GM21367 (cell line): ENCODE data around the gene PLEKHA7.
"Not testable (repeated sequence)": the region's sequence is repeated elsewhere in the genome, so short reads cannot be mapped to it uniquely, and the experiment has no call there.

ENCODE experiments used
- ATAC-seq: cut with Tn5 transposase; IDR thresholded peaks from one replicate; pipeline ENCODE4 v1.9.1; 2021; ENCODE audit not compliant: unreplicated experiment

PLEKHA7 gene

DNA sequence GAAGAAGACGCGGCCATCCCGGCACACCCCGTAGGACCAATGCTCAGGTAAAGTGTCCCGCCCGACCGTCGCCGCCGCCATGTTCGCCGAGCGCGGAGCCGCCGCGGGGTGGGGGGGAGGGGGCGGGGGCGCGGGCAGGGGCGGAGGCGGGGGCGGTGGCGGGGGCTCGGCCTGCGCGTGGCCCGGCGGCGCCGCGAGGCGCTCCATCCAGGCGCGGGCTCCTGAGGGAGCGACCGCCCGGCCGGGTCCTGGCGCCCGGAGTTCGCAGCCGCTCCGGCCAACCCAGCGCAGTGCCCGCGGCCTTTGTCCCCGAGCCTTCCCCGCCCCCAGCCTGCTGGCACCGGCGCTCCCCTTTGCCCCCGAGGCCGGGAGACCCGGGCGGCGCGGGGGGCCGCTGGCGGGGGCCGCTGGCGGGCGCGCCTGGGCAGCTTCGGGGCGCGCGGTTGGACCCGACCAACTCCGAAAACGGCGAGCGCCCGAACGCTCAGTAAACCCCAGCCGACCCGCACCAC, at the start of gene PLEKHA7:
PLEKHA7 (minus strand) TSS at position 94 of the 512 bp plus-strand sequence; CDS start at position 81, 13 bp downstream.
- ATAC-seq: no peak

DNA sequence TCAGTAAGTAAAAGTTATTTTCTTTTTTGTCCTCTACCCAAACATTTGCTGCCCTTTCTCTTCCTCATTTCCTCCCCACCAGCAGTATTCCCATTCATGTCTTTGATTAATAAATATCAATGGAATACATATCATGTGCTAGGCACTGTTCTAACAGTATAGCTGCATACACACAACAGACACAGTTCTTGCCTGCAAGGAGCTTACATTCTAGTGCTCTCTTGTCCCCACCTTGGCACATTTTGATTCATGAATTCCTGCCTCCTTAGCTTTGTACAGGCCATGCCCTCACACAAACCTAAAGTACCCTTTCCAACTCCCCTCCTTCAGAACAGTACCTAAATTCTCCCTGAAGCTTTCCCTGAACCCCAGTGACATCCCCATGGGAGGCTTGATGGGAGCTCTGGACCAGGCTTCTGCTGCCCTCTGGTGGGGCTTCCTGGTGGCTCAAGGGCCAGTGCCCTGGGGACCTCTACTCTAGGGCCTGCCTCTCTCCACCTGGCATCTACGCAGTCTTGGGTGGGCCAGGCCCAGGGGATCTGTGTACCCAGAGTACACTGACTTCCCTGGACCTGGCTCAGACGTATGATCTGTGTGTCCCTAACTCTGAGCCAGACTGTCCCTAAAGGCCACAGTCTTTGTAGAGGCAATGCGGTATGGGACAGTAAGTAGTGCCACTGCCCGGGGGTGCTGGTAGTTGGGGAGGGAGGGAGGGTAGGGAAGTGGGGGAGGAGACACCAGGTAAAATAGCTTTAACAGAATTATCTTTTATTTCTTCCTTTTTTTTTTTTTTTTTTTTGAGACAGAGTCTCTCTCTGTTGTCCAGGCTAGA, 49.2 kb upstream of the PLEKHA7 start:
- ATAC-seq: no peak

DNA sequence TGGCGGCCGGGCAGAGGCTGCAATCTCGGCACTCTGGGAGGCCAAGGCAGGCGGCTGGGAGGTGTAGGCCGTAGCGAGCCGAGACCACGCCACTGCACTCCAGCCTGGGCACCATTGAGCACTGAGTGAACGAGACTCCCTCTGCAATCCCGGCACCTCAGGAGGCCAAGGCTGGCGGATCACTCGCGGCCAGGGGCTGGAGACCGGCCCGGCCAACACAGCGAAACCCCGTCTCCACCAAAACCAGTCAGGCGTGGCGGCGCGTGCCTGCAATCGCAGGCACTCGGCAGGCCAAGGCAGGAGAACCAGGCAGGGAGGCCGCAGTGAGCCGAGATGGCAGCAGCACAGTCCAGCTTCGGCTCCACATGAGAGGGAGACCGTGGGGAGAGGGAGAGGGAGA, 36.9 kb upstream of the PLEKHA7 start:
- ATAC-seq: not testable (repeated sequence)

DNA sequence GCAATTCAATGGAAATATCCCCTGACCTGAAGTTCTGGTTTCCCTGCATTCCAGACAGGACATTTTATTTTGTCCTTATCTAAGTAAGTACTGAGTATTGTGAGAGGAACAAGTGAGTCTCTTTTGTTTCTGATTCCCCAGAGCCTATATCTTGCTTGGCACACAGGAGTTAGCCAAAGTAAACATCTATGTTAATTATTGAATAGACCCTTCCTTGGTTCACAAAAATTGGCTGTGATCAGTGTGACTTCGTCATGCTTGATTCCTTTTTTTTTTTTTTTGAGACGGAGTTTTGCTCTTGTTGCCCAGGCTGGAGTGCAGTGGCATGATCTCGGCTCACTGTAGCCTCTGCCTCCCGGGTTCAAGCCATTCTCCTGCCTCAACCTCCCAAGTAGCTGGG, 34.3 kb upstream of the PLEKHA7 start:
- not testable (repeated sequence) for ATAC-seq

GRCh38 chr11:17046690-17047089, 32.5 kb upstream of the PLEKHA7 start:
- no peak for ATAC-seq

- no peak for ATAC-seq
Observed at GRCh38 chr11:17036666-17037658, 22.7 kb upstream of the PLEKHA7 start.

- not testable (repeated sequence) for ATAC-seq
Observed at GRCh38 chr11:17034027-17034426, 19.8 kb upstream of the PLEKHA7 start.

- ATAC-seq: no peak
Observed at GRCh38 chr11:17026487-17027082, 12.4 kb upstream of the PLEKHA7 start.

DNA sequence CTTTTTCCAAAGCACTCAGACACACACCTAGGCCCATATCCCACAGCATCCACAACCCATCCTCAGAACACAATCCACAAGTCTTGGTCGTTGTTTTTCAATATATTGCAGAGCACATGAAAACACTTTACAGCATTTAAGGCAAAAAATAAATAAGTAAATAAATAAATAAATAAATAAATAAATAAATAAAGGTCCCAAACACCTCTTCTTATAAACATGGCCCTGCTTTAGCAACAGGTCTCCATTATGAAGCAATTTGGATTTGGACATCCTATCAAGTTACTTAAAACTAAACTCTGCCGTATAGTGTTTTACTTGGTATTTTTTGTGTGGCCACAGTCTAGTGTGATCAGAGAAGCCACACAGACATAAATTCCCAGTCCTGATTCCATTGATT, 10.7 kb upstream of the PLEKHA7 start:
- ATAC-seq: no peak

- no peak for ATAC-seq
Observed at GRCh38 chr11:17021511-17021910, 7.3 kb upstream of the PLEKHA7 start.

GRCh38 chr11:17020831-17021230, 6.6 kb upstream of the PLEKHA7 start:
- ATAC-seq: no peak

DNA sequence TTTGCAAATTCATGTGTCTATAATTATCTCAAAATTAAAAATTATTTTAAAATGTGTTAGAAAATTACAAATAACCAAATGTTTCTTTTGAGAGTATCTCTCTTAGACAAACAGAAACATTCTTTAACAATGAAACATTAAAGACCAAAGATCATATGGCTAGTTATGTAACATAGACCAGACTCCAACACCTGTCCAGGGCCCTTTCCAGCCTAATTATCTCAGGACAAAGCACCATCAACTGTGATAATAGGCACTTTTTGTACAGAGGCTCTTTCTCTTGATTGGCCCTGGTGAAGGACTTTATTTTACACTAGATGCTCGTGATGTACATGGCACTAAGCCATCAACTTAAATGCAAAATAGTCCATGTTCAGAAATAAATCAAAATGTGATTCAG, 5.0 kb upstream of the PLEKHA7 start:
- ATAC-seq: no peak

GRCh38 chr11:17015627-17016126, 1.5 kb upstream of the PLEKHA7 start:
- no peak for ATAC-seq

DNA sequence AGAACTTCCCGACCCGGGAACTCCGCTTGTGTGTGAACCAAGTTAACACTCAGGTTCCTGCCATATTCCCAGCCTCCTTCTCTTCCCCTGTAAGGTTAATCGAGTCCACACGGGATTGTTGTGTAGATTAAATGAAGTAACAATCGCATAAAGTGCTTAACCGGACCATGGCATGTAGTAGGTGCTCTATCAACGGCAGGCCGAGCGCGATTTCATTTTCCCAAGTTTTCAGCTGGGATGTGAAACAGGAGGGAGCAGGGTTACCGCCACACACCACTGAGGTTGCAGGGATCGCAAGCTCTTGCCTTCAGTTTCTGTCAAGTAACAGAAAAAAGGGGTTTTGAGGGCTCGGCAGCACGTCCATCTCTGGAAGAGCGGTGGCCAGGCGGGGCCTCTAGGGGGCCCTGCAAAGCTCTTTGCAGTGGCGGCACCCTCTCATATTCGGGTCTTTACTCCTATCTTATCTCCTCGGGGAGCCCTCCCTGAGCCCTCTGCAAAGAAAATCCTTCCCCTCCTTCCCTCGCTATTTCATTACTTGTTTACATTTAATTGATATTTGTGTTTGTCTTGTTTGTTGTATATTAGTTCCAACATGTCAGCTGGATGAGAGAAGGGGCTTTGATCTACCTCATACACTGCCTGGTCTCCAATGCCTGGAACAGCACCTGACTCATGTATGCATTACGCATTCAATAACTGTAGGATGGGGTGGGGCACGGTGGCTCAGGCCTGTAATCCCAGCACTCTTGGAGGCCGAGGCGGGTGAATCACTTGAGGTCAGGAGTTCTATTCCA, 816 bp upstream of the PLEKHA7 start:
- no peak for ATAC-seq

DNA sequence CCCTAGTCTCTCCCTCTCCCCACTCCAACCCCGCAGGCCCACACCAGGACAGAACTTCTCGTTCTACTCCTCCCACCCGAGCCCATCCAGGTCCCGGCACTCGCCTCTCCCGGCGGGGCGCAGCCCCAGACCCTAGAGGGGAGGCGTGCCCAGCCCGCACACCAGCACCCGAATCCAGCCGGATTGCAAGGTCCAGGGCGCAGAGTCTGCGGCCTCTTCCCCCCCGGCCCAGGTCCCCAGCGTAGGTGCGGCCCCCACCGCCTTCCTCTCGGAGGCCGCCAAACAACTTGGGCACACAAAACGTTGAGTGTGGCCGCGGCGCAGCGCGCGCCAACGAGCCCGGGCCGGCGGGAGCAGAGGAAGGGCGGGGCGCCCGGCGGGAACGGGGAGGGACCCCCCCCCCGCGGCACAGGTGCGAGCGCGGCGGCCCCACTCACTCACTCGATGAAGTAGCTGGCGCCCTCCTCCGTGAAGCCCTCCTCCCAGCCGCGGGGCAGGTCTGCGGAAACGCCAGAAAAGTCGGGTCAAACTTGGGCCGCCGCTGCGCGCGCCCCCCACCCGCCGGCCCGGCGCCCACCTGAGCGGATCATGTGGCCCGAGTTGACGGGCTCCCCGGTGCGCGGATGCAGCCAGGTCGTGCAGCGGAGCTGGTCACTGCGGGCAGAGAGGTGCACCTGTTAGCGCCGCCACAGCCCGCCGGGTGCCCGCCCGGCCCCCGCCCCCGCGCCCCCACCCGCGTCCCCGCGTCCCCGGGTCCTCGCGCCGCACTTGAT, 480 bp downstream of the PLEKHA7 start:
- no peak for ATAC-seq

- no peak for ATAC-seq
Observed at GRCh38 chr11:17012712-17013547, 1.3 kb downstream of the PLEKHA7 start.

DNA sequence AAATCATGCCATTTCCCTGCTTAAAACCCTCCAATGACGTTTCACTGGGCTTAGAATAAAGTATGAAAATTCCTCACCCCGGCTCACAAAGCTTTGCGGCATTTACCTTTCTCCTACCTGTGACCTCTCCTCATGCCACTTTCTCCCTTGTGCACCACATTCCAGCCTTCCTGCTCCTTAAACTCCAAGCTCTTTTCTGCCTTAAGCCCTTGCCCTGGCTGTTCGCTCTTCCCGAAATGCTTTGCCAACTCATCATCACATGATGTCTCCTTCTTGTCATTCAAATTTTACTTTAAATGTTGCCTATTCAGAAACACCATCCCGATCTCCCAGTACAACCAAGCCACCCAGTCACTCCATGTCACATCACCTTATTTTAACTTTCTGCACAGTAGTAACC, 2.0 kb downstream of the PLEKHA7 start:
- no peak for ATAC-seq

DNA sequence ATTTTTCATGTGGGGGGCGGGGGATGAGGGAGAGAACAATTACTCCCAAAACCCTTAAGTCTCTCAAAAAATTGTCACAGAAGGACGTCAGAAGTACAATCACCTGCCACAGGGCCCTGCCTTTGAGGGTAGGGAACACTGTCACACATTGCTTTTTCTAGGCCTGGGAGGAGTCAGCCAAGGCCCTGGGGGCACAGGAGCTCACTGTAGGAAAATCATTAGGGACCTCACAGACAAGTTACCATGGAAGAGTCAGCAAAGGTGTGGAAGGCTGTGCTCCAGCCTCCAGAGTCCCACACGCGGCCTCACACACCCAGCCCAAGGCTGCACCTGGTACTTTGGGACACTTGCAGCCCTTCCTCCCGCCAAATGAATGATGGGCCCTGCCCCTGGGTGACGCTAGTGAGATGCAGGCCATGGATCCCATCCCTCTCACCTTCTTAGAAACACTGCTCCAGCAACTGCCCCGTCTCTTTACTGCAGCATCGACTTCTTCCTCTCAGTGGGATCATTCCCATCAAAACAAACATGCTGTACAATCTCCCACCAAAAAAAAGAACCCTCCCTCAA, 3.3 kb downstream of the PLEKHA7 start:
- no peak for ATAC-seq
